ENCODE data around the gene LZTS3. TPM values are rescaled to one million over a fixed set of nuclear protein-coding genes. Genes with fewer than 3 reads are reported as not detected.

Gene LZTS3
- total and polyA plus RNA-seq, 2 of the 8 experiments (the other 6 are each of a cell fraction or from before 2014, with no cell fraction given) = 31.8 to 33.5 TPM

DNA sequence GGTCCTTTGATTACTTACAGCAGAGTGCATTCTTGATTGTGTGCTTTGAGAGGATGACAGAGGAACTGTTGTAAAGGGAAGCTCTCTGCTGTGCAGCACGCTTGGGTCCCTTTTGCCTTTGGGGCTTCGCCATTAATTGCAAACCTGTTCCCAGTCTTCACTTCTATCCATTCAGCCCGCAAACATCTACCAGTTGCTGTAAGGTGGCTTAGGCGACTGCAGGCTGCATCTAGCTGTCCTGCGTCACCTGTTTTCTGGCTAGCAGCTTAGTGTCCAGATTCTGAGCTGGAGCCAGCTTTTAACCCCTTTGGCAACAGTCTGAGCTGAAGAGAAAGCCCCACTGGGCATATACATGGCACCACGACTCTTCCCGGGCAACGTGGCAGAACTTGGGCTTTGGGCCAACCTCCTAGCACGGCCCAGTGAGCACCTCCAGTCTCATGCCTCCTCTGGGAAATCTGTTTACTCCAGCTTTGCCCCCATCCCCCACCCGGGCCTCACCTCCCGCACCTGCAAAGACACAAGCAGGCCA lies 11.2 kb downstream of the LZTS3 start (continued):
- TF ChIP-seq, protein P1, sequence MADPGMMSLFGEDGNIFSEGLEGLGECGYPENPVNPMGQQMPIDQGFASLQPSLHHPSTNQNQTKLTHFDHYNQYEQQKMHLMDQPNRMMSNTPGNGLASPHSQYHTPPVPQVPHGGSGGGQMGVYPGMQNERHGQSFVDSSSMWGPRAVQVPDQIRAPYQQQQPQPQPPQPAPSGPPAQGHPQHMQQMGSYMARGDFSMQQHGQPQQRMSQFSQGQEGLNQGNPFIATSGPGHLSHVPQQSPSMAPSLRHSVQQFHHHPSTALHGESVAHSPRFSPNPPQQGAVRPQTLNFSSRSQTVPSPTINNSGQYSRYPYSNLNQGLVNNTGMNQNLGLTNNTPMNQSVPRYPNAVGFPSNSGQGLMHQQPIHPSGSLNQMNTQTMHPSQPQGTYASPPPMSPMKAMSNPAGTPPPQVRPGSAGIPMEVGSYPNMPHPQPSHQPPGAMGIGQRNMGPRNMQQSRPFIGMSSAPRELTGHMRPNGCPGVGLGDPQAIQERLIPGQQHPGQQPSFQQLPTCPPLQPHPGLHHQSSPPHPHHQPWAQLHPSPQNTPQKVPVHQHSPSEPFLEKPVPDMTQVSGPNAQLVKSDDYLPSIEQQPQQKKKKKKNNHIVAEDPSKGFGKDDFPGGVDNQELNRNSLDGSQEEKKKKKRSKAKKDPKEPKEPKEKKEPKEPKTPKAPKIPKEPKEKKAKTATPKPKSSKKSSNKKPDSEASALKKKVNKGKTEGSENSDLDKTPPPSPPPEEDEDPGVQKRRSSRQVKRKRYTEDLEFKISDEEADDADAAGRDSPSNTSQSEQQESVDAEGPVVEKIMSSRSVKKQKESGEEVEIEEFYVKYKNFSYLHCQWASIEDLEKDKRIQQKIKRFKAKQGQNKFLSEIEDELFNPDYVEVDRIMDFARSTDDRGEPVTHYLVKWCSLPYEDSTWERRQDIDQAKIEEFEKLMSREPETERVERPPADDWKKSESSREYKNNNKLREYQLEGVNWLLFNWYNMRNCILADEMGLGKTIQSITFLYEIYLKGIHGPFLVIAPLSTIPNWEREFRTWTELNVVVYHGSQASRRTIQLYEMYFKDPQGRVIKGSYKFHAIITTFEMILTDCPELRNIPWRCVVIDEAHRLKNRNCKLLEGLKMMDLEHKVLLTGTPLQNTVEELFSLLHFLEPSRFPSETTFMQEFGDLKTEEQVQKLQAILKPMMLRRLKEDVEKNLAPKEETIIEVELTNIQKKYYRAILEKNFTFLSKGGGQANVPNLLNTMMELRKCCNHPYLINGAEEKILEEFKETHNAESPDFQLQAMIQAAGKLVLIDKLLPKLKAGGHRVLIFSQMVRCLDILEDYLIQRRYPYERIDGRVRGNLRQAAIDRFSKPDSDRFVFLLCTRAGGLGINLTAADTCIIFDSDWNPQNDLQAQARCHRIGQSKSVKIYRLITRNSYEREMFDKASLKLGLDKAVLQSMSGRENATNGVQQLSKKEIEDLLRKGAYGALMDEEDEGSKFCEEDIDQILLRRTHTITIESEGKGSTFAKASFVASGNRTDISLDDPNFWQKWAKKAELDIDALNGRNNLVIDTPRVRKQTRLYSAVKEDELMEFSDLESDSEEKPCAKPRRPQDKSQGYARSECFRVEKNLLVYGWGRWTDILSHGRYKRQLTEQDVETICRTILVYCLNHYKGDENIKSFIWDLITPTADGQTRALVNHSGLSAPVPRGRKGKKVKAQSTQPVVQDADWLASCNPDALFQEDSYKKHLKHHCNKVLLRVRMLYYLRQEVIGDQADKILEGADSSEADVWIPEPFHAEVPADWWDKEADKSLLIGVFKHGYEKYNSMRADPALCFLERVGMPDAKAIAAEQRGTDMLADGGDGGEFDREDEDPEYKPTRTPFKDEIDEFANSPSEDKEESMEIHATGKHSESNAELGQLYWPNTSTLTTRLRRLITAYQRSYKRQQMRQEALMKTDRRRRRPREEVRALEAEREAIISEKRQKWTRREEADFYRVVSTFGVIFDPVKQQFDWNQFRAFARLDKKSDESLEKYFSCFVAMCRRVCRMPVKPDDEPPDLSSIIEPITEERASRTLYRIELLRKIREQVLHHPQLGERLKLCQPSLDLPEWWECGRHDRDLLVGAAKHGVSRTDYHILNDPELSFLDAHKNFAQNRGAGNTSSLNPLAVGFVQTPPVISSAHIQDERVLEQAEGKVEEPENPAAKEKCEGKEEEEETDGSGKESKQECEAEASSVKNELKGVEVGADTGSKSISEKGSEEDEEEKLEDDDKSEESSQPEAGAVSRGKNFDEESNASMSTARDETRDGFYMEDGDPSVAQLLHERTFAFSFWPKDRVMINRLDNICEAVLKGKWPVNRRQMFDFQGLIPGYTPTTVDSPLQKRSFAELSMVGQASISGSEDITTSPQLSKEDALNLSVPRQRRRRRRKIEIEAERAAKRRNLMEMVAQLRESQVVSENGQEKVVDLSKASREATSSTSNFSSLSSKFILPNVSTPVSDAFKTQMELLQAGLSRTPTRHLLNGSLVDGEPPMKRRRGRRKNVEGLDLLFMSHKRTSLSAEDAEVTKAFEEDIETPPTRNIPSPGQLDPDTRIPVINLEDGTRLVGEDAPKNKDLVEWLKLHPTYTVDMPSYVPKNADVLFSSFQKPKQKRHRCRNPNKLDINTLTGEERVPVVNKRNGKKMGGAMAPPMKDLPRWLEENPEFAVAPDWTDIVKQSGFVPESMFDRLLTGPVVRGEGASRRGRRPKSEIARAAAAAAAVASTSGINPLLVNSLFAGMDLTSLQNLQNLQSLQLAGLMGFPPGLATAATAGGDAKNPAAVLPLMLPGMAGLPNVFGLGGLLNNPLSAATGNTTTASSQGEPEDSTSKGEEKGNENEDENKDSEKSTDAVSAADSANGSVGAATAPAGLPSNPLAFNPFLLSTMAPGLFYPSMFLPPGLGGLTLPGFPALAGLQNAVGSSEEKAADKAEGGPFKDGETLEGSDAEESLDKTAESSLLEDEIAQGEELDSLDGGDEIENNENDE (IDR thresholded peaks at IDR 0.05; ENCODE audit: insufficient replicate concordance, low read length) = no peak

Measured in H1 (cell line).